Spinal cord (tissue), 10 donors: ENCODE data around the gene MCF2L2. TPM values are rescaled to one million over a fixed set of nuclear protein-coding genes. Genes with fewer than 3 reads are reported as not detected.

Experiments
- DNase-seq, 6 donors: peaks; one replicate each; pipeline versions ENCODE4 v3.0.0 to v3.0.0-alpha.2; 2013 to 2015; ENCODE audit warnings: low spot score in 6 of 6, low read depth in 4 of 6
- H3K27ac ChIP-seq: one replicate; pipeline ENCODE4 v1.5.1; 2013; ENCODE audit warnings: low read depth, low read length, control low read depth
- H3K27me3 ChIP-seq: one replicate; pipeline ENCODE4 v1.6.1; 2013; ENCODE audit warnings: low read length; ENCODE audit not compliant: control insufficient read depth, insufficient read depth
- H3K36me3 ChIP-seq: one replicate; pipeline ENCODE4 v1.6.1; 2013; ENCODE audit warnings: low read length; ENCODE audit not compliant: control insufficient read depth, insufficient read depth
- H3K4me1 ChIP-seq: one replicate; pipeline ENCODE4 v1.6.1; 2013; ENCODE audit warnings: low read length; ENCODE audit not compliant: control insufficient read depth, insufficient read depth
- H3K4me3 ChIP-seq: one replicate; pipeline ENCODE4 v1.5.1; 2013; ENCODE audit warnings: low read depth, low read length, control low read depth
- H3K9me3 ChIP-seq: one replicate; pipeline ENCODE4 v1.6.1; 2013; ENCODE audit warnings: low read length; ENCODE audit not compliant: control insufficient read depth, insufficient read depth
- WGBS: methylation state at CpG from one replicate; pipeline ENCODE4 v1.1.5; 2013; ENCODE audit warnings: missing lambda C conversion rate; ENCODE audit not compliant: insufficient coverage; 5-methylcytosine and 5-hydroxymethylcytosine counted together
- polyA plus RNA-seq, 2 donors: library from polyadenylated mRNA; unstranded; fragments of 120-200 nt; gene quantifications; one replicate each; pipeline ENCODE4 v1.2.1, GENCODE V29; 2013; ENCODE audit not compliant: insufficient read length in 2 of 2
- total RNA-seq, 2 donors: library from RNA; depleted of rRNA in 1 of 2; stranded (reverse); fragments of 120-200 nt in 1 of 2; fragments of >200 nt in 1 of 2; gene quantifications; one replicate each; pipeline versions ENCODE4 v1.2.3 to v1.2.4, GENCODE V29; 2013 to 2014
- donor health status: healthy.

Gene MCF2L2
- total and polyA plus RNA-seq, 4 donors: 9.6 to 29.6 (median 18.8) TPM

- H3K36me3 ChIP-seq: no peaks in the 10 kb centered on the region
- H3K4me3 ChIP-seq: no peak overlapping the region
- no peaks in the 10 kb centered on the region for H3K9me3 ChIP-seq
- H3K27me3 ChIP-seq: no peaks in the 10 kb centered on the region
- H3K27ac ChIP-seq: no peak overlapping the region
- H3K4me1 ChIP-seq: no peaks in the 10 kb centered on the region
- no peak for DNase-seq
- WGBS: 83% methylated on average over 3 of the region's 4 CpGs
Observed at GRCh38 chr3:183227586-183227985, 200.8 kb downstream of the MCF2L2 start.

GRCh38 chr3:183226333-183226890 lies 202.0 kb downstream of the MCF2L2 start:
- H3K9me3 ChIP-seq: no peaks in the 10 kb centered on the region
- H3K36me3 ChIP-seq: no peaks in the 10 kb centered on the region
- H3K27me3 ChIP-seq: no peaks in the 10 kb centered on the region
- no peak overlapping the region for H3K27ac ChIP-seq
- H3K4me3 ChIP-seq: no peak overlapping the region
- H3K4me1 ChIP-seq: no peaks in the 10 kb centered on the region
- WGBS: 100% methylated on average over 4 of the region's 9 CpGs
- DNase-seq: no peak

GRCh38 chr3:183224180-183224970 lies 204.0 kb downstream of the MCF2L2 start:
- 90% methylated on average over 7 of the region's 11 CpGs for WGBS
- H3K4me3 ChIP-seq: no peak overlapping the region
- DNase-seq: no peak

DNA sequence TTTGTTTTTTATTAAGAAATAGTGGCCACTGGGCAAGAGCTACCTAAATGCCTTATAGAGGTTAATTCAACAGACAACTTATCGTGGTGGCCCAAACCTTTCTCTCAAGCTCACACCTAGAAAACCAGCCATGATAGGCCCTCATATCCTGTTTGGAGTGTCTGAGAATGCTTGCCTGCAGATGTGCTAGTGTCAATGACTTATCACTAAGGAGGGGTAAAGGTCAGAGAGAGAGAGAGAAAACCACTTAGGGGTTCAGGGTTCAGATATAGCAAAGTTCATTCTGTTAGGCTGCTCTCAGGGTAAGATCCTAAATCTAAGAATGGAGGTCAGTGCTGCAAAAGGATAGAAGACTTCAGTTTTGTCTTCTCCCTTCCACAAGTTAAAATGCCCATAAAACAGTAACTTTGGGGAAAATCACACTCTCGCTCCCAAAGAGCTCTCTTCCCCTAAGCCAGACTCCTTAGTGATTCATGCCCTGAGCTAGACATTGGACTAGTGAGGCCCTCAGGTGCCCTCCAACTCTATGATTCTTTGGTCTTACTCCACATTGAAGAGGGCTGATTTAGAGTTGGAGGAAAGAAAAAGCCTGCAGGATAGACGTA lies 205.7 kb downstream of the MCF2L2 start:
- no peaks in the 10 kb centered on the region for H3K4me1 ChIP-seq
- H3K9me3 ChIP-seq: no peaks in the 10 kb centered on the region
- no CpG with 5 or more reads among the region's 3 CpGs for WGBS
- H3K36me3 ChIP-seq: no peaks in the 10 kb centered on the region
- no peak overlapping the region for H3K4me3 ChIP-seq
- no peaks in the 10 kb centered on the region for H3K27me3 ChIP-seq
- H3K27ac ChIP-seq: no peak overlapping the region
- DNase-seq: no peak

More at GRCh38 chr3:183224180-183224970, 204.0 kb downstream of the MCF2L2 start:
- no peaks in the 10 kb centered on the region for H3K4me1 ChIP-seq
- H3K9me3 ChIP-seq: no peaks in the 10 kb centered on the region
- H3K36me3 ChIP-seq: no peaks in the 10 kb centered on the region
- H3K27ac ChIP-seq: no peak overlapping the region
- no peaks in the 10 kb centered on the region for H3K27me3 ChIP-seq

- no peaks in the 10 kb centered on the region for H3K9me3 ChIP-seq
- no peak overlapping the region for H3K4me3 ChIP-seq
- DNase-seq: no peak
- H3K27ac ChIP-seq: no peak overlapping the region
- no peaks in the 10 kb centered on the region for H3K36me3 ChIP-seq
- H3K4me1 ChIP-seq: no peaks in the 10 kb centered on the region
- no peaks in the 10 kb centered on the region for H3K27me3 ChIP-seq
- 64% methylated on average over 3 of the region's 5 CpGs for WGBS
Observed at GRCh38 chr3:183220828-183221227, 207.6 kb downstream of the MCF2L2 start.

- no CpG with 5 or more reads among the region's 2 CpGs for WGBS
- H3K9me3 ChIP-seq: no peaks in the 10 kb centered on the region
- no peaks in the 10 kb centered on the region for H3K4me1 ChIP-seq
- no peak for DNase-seq
- H3K27ac ChIP-seq: no peak overlapping the region
- no peak overlapping the region for H3K4me3 ChIP-seq
- no peaks in the 10 kb centered on the region for H3K27me3 ChIP-seq
- H3K36me3 ChIP-seq: no peaks in the 10 kb centered on the region
Observed at GRCh38 chr3:183218826-183219225, 209.6 kb downstream of the MCF2L2 start.

DNA sequence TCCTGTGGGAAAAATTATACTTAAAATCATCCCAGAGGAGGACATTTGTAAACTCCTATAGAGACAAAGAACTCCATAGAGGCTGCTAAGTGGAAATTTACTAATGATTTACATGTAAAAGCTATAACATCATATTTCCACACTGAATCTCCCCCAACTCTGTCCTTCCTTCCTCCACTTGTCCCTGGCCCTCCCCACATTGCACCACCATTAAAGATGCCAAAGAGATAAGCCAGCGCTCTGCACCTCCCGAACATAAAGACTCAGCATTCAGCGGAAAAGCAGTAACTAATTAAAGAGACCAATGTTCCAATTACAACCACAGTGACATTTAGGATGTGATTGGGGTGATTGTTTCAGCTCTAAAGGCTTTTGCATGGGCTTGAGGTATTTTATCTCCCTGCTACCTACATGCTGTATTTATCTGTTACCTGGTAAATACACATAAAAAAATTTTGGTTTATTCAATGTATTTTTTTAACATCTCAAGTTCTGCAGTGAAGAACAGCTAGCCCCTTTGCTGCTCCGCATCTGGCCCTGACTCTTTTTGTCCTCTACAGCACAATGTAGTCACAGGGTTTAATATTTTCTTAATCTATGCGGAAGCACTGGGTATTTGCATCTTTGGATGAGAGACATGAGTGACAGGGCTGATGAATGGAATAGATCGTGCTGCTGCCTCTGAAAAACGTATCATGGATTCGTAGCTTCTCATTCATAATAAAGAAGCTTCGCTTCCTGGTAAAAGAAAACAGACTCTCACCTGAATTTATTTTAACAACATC lies 210.7 kb downstream of the MCF2L2 start:
- peak in 1 of 6 donors; percentile 41 for DNase-seq
- H3K4me1 ChIP-seq: no peaks in the 10 kb centered on the region
- no peaks in the 10 kb centered on the region for H3K9me3 ChIP-seq
- H3K27me3 ChIP-seq: no peaks in the 10 kb centered on the region
- WGBS: no CpG with 5 or more reads among the region's 9 CpGs
- no peak overlapping the region for H3K4me3 ChIP-seq
- H3K36me3 ChIP-seq: no peaks in the 10 kb centered on the region
- no peak overlapping the region for H3K27ac ChIP-seq

- H3K27me3 ChIP-seq: no peaks in the 10 kb centered on the region
- H3K4me3 ChIP-seq: no peak overlapping the region
- H3K4me1 ChIP-seq: no peaks in the 10 kb centered on the region
- H3K9me3 ChIP-seq: no peaks in the 10 kb centered on the region
- 95% methylated on average over 4 of the region's 4 CpGs for WGBS
- H3K36me3 ChIP-seq: no peaks in the 10 kb centered on the region
- DNase-seq: no peak
- H3K27ac ChIP-seq: no peak overlapping the region
Observed at GRCh38 chr3:183215591-183216202, 212.7 kb downstream of the MCF2L2 start.

- DNase-seq: no peak
- Histone ChIP-seq H3K4me3 (no peak overlapping the region), H3K27me3 (no peaks in the 10 kb centered on the region), H3K4me1 (no peaks in the 10 kb centered on the region), H3K9me3 (no peaks in the 10 kb centered on the region), H3K27ac (no peak overlapping the region), H3K36me3 (no peaks in the 10 kb centered on the region)
- WGBS: no CpG with 5 or more reads among the region's 2 CpGs
Observed at GRCh38 chr3:183214277-183214612, 214.2 kb downstream of the MCF2L2 start.
